Umbilical cord (tissue), 2 donors: Measurements from ENCODE around the gene SLC17A2. TPM values are rescaled to one million over a fixed set of nuclear protein-coding genes. Genes with fewer than 3 reads are reported as not detected.
A peak's percentile ranks its signal among the peaks of the same experiment; 100 is the strongest.

Experiments used
- DNase-seq: peaks from one replicate; pipeline ENCODE4 v3.0.0-alpha.2; 2015; ENCODE audit warnings: low spot score
- total RNA-seq: library from RNA; depleted of rRNA; stranded (reverse); fragments of >200 nt; gene quantifications from one replicate; pipeline ENCODE4 v1.2.3, GENCODE V29; 2014; ENCODE audit warnings: low replicate concordance; ENCODE audit not compliant: insufficient read depth

SLC17A2 gene
- total RNA-seq, 1 donor from 2014 or later = 0.48 TPM

DNA sequence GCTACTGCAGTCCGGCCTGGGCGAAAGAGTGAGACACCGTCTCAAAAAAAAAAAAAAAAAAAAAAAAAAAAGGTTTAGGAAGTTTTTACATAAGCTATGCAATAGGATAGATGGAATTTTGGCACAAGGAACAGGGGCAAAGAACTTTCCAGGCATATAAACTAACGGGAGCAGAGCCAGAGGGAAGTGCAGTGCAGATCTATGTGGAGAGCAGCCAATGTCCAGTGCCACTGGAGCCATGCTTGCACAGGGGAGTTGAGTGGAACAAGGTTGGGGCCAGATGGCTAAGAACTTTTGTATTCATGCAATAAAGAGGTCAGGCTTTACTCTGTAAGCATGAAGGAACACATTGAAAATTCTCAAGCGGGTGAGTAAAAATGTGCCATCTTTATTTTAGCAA is 10.8 kb downstream of the SLC17A2 start:
- no peak for DNase-seq

DNA sequence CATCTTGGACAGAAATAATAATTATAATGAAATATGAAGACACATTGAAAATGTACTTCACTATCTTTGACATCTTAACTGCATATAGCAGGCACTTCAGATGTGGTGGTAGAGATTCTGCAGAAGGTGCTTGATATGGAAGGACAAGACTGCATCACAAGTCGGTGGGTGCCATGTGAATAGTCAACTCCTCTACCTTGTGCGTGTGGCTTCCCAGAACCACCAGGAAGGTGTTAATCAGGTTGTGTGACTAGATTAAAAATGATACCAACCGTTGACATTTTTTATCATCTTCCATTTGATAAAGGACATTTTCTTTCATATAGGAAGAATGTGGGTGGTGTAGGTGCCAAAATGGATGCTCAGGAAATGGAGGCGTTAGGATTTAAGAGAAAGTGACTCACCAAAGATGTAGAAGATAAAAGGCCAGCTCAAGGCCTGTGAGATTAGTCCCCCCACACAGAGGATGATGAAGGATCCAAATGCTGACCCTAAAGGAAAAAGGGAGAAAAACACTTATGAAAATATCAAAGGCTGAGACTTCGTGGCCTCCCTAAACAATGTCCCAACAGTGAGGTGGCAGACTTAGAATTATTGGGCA is 12.3 kb downstream of the SLC17A2 start:
- DNase-seq = no peak

DNA sequence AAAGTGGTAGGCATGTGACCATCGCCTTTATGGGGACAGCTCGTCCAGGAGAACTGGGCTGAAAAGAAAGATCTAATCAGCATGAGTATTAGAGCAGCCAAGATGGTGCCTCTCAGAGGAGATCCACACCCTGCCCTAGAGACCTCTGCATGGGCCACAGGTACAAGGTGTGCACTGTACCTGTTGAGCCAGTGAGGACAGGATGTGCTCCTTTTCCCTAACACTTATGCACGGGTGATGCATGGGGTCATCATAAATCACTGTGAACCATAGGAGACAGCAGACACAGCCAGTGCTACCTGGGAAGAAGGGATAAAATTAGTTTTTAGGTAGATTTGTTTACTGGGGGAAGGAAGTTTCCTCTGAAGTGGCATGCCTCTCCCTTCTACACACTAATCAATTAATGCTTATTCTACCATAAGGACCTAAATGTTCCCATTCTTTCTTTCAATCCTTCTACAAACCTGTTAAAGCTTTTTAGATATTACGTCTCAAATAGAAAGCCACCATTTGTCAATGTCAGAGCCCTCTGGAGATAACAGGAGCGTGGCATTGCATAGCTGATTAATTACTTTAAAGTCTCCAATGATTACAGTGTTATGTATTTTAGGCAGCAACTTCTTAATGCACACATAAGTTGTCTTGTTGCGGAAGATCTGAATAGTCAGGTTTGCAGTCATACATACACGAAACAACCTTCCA is 13.6 kb downstream of the SLC17A2 start:
- no peak for DNase-seq

GRCh38 chr6:25916330-25916729 is 14.2 kb downstream of the SLC17A2 start:
- DNase-seq = no peak

DNA sequence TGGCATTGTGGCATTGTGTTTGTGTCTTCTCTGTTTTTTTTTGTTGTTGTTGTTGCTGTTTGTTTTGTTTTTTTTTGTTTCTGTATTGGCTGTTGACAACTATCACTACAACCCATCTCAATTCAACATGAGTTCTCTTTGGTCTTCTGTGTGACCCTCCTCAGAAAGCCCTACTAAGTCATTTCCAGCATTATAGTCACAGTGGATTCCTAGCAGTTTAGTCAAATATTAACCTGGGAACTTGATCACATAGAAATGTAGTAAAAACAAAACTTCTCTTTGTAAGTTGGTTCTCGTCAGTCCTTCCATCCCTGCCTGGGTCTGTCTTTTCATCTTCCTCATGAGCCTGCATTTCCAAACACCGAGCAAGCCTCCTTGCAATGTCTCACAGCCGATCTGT is 16.8 kb downstream of the SLC17A2 start:
- DNase-seq = no peak

DNA sequence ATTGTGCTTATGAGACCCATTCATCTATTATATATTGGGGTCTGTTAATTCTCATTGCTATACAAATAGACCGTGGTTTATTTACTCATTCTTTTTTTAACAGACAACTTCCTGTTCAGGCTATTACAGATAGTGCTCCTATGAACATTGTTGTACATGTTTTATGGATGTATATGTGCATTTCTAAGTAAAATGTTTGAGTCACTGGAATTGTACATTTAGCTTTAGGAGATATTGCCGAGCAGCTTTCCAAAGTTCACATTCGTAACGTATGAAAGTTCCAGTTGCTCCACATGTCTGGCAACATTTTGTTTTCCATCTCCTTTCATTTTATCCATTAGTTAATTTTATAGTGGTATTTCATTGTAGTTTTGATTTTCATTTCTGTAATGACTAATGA is 19.1 kb downstream of the SLC17A2 start:
- DNase-seq = no peak

DNA sequence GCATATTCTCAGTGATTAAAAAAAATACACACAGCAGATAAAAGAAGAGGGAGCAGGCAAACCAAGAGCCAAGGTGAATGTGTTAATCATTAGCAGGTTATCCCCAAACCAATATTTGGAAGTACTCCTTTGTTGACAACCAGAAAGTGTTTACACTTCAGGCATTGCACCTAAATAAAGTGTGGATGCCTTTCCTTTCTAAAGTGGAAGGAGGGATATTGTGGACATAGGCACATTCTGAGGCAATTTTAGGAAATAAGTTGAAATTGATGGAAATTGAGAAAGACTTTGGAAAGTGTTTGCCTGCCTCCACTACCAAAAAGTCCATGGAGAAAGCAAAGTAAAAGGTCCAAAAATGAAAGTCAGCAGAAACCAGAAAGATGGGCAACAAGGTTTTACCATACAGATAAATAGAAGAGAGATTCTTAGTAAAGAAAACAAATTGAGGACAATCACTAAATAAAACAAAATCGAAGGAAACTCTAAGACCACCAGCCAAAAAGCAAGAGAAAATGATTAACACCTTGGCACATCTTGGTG is 22.9 kb downstream of the SLC17A2 start:
- DNase-seq = no peak

GRCh38 chr6:25903467-25904099 is 26.9 kb downstream of the SLC17A2 start:
- no peak for DNase-seq

DNA sequence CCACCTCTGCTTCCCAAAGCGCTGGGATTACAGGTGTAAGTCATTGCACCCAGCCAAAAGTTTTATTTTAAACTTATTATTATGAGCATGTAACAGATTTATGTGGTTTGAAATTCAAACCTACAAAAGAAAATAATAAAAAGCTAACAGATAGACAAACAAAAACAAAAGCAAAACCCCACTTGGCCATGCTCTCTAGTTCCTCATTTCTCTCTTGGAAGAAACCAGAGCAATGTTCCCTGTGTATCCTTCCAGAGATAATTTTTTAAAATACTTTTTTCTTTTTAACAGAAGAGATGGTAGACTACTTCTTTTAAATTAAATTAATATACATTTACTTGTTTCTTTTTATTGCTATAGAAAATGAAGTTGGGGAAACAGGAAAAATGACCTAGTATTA is 28.4 kb downstream of the SLC17A2 start:
- DNase-seq = no peak

- DNase-seq = no peak
Measured at GRCh38 chr6:25900843-25901242, 29.6 kb downstream of the SLC17A2 start.

GRCh38 chr6:25899580-25900408 is 30.7 kb downstream of the SLC17A2 start:
- DNase-seq = no peak

DNA sequence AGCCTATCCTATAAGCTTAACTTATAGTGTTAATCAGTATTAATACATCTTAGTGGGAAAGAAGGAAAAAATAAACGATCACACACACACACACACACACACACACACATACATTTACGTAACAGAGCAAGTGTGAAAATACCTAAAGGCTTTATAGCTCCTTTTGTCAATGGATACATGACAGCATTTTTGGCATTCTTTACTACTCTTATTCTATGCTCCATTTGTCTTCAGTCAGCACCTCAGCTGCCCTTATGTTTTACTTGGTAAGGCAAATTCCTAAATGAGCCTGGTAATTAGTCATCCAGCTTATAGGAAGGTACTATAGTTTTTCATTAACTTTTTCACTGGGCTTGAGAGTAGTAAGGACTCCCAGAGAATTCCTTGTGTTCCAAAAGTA is 31.4 kb downstream of the SLC17A2 start:
- DNase-seq = no peak

DNA sequence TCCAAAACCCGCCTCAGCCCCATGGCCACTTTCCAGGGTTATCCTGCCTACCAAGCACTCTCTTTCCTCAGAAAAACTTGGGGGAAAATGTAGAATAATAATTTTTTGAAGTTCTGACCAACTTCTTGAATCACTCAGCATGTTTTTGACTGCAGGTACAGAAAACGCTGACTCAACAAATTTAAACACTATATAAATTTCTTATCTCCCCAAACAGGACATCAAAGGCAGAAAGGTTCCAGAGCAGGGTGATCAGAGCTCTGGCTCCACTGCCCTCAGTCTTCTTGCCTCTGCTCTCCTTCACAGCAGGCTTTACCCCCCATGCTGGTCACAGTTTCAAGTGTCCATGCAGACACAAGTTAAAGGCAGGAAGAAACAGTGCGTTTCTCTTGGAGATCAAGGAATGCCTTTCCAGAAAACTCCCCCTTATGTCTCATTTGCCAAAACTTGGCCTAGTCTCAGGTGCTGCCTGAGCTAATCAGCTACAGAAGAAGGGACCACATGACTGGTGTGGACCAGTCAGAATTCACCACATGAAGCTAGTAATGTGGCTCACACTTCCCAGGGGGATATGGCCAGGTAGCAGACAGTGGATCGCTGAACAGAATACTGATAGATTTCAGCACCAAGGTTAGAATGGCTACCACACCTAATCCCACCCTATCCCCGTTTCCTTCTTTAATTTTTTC is 32.1 kb downstream of the SLC17A2 start:
- no peak for DNase-seq

- DNase-seq = no peak
Measured at GRCh38 chr6:25896252-25896651, 34.2 kb downstream of the SLC17A2 start.

- no peak for DNase-seq
Measured at GRCh38 chr6:25895771-25896170, 34.7 kb downstream of the SLC17A2 start.

- DNase-seq = no peak
Measured at GRCh38 chr6:25893778-25894177, 36.7 kb downstream of the SLC17A2 start.

- no peak for DNase-seq
Measured at GRCh38 chr6:25892877-25893276, 37.6 kb downstream of the SLC17A2 start.

GRCh38 chr6:25889877-25890853 is 40.3 kb downstream of the SLC17A2 start:
- DNase-seq = peak; percentile 80

GRCh38 chr6:25888626-25889025 is 41.9 kb downstream of the SLC17A2 start:
- no peak for DNase-seq

DNA sequence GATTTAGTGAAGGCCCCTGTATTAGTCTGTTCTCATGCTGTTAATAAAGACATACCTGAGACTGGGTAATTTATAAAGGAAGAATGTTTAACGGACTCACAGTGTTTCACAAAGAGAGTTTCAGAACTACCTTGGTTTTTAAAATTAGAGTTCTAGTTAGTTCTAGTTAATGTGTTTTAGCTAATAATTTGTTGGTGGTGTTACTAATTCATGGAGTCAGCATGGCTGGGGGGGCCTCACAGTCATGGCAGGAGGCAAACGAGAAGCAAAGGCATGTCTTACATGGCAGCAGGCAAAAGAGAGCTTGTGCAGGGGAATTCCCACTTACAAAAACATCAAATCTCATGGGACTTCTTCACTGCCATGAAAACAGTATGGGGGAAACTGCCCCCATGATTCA is 44.4 kb downstream of the SLC17A2 start:
- no peak for DNase-seq
